Measurements from ENCODE around the gene LBR.
A peak's percentile ranks its signal among the peaks of the same experiment; 100 is the strongest.

LBR gene

DNA sequence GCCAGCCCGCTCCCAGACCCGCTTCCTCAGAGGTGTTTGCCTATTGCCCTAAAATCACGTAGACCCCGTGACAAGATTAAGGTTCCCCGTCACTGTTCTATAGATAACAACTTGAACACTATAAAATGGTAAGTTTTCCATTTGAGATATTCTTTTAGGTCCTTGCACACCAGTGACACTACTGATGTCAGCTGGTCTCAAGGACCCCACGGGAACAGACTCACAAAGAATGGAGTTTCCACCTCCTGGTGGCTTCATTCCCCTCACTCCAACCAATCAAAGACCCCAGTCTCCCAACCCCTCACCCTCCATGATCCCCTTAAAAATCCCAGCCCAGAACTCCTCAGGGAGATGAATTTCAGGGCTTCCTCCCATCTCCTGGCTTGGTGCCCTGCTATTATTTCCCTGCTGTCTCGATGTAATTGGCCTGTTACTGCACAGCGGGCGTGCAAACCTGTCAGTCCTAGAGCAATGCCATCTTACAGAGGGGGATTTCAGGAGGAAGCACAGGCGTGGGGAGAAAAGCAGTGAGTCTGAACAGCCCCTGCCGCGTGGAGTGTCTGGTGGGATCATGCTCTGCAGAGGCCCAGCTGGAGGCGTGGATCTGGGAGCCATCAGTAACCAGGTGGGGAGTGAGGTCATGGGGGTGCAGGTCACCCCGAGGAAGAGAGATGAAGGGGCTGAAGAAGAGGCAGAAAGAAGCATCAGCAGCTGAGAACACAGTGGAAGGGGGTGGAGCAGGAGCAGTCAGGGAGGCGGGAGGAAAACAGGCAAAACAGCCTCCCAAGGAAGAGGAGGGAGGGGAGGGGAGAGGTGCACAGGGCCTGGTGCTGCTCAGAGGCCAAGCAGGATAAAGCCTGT is 35.1 kb upstream of the LBR start:
- DNase-seq, result no peak

DNA sequence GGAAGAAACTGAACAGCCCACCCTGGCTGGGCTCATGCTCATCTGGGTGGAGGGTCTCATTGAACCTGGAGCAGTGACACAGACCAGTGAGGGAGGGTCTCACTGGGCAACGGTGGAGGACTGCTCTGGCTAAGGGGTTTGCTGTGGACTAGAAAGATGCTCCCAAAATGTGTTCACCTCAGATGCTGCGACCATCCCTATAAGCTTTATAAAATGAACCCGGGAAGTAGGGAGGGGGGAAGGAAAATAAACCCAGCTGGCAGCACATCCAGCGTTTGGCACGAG is 34.5 kb upstream of the LBR start:
- DNase-seq, result no peak

DNA sequence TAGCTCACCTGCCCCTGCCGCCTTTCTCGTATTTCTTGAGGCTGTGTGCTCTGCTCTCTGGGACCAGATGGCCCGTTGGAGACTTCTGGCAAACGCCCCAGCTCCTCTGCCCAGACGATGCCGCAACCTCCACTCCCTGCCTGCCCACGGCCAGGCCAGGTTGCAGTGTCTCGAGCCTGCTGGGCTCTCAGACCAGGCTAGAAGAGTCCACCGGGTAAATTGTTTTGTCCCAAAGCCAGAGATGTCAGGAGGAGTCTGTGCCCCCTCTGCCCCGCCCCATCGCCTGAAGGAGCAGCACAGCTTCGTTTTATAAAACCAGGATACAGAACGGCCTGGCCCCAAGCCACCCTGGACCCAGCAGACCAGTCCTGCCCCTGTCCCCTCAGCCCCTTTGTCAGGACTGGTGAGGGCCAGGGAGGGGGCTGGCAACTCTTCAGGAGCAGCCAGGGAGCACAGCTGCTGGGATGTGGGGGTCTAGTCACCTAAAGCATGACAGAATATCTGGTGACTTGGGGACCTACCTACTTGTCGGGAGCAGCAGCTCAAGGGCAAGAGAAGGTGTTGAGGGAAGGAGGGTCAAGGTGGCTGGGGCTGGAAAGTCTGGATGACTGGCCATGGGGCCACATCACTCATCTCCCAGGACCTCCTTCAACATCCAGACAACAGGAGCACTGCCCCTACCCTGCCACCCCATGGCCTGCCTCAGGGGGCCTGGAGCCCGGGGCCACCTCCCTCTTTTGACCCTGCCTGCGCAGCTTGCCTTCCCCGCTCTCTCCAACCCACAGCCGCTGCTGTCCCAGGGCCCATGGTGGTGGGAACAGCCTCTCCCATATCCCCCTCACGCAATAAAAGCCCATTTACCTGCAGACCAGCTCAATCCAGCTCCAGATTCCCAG is 33.9 kb upstream of the LBR start:
- DNase-seq, result no peak

DNA sequence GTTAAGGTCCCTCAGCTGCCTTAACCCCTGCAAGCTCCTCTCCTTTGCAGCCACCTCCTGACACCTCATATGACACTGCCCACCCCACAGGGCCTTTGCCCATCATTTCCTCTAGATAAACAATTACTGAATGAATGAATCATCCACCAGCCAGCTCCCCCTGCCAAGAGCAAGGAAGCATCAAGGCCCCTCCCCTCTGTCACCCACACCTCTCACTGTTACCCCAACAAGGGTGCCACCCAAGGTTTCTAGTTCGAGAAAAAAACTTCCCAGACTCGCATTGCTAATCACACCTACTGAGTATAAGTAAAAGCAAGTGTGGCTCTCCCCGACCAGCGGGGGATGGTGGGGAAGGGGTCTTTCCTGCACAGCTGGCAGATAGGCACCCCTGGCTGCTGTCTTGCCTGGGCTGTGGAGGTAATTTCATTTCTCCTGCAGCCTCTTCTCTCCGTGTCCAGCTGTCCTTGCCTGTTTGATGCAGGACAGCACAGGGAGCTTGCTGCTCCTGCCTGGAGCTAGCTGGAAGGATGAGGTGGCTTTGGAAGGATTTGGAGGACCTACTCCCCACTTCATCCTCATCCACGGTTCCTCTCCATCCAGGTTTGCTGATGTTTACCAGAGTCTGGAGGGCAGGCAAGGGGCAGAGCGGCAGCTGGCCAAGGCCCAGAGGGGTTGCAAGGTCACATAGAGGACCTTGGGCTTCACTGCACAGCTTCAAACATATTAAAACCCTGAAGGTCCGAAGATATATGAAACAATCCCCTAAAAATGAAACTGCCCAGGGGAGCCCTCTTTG is 33.1 kb upstream of the LBR start:
- DNase-seq, result no peak

DNA sequence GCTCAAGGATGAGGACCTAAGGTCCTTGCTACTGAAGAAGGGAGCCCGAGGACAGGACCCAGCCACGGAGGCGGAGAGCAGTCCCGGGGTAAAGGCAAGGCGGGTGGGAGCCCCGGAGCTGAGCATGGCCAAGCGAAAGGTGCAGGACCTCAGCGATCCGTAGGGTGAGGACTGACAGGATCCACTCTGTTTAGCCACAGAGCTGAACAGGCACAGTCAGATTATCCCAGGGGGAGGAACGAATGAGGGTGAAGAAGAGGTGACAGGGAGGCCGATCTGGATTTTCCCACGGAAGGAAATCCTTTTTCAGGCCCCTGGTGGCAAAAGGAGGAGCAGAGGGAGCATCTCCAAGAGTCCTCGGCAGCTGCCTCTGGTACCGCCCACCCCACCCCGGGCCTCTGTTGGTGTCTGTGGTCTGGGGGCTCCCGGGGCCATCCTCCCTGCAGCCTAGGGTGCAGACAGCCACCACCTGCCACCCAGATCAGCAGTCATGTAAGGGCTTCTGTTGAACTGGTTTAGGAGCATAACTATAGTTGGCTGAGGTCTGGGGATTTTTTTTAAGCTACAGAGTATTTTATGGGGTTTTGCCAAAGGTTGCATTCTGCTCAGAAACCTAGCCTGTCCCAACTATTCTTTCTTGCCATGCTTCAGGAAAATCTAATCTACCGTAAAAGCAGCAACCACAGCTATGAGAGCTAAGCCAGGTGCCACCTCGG is 32.3 kb upstream of the LBR start:
- no peak for DNase-seq

DNA sequence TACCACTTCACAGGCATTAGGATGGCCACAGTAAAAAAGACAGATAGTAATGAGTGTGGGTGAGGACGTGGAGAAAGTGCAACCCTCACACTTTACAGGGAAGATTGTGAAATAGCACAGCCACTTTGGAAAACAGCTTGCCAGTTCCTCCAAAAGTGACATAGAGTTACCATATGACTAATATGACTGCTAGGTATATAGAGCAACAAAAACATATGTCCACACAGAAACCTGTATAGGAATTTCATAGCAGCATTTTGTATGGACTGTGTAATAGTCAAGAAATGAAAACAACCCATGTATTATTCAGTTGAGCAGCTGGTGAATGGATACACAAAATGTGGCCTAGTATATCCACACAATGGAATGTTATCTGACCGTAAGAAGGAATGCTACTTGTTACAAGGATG is 30.4 kb upstream of the LBR start:
- DNase-seq, result no peak

DNA sequence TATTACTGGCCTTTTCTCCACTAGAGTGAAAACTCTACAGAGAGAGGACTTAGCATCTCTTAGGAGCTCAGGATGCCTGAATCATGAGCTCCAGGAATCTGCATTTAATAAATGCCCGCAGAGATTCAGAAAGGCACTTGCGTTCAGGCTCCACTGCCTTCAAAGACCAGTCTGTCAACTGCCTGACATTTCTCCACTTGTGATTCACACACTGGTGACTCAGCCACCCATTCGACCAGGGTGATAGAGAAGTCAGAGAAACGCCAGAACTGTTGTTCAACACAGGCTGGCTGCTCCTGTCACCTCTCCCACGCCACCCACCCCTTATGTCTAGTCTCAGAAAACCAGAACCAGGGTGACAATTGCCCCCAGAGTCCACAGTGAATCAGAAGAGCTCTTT is 26.9 kb upstream of the LBR start:
- DNase-seq, result peak; percentile 33 to 61

DNA sequence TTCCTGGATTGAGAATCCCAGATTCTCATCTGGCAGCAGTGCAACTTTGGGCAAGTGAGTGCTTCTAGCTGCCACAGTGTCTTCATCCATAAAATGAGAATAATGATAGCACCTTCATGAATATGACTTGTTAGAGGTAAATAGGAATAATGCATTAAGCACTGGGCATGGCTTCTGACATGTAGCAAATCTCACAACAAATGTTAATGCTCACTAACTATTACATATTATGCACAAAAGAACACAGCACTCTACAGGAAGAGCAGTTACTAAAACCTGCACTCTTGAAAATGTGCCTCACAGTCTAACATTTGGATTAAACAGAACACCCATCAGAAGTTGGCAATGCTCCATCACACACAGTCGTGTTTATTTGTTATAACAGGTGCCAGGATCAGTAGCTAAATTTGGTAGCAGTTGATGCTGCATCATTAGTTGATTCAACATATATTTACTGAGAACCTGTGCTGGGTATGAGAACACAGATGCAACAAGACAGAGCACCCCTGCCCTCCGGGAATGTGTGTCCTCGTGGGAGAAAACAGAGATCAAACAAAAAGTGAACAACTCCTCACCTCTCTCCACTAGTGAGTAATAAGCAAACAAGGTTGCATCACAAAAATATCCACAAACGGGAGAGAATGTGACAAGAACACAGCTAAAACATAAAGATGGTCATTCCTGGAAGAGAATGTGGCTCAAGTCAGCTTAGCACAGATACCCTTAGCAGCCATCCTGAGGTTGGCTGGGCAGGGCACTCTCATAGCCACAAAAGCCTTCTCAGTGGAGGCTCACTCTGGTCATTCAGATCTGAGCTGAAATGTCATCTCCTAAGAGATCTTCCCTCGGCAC is 26.2 kb upstream of the LBR start:
- no peak for DNase-seq

DNA sequence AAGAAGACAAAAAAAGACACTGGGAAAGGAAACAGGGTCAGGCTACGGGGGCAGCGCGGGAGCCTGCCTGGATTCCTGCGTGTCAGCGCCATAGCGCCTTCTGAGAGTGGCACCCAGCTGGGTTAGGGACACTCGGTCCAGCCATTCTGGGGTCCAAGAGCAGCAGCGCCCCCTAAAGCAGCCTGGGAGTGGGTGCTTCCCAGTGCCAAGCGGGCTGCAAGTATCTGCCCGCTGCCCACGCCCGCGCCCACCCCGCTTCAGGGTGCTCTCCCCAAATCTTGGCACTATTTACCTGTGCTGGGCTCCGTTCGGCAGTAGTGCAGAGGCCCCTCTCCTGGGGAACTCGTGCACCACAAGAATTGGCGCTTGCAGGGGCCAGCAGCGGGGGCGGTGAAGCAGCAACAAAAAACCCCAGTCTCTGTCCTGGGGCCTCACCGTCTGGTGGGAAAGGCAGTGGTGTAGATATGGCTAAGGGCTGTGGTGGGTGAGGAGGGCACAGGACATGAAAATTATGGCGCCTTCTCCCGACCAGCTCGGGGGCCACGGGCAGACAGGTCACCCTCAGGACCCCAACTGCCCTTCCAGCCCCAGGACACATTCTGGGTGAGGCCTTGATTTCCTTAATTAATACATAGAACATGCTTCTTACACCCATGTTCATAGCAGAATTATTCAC is 24.1 kb upstream of the LBR start:
- DNase-seq, result no peak

DNA sequence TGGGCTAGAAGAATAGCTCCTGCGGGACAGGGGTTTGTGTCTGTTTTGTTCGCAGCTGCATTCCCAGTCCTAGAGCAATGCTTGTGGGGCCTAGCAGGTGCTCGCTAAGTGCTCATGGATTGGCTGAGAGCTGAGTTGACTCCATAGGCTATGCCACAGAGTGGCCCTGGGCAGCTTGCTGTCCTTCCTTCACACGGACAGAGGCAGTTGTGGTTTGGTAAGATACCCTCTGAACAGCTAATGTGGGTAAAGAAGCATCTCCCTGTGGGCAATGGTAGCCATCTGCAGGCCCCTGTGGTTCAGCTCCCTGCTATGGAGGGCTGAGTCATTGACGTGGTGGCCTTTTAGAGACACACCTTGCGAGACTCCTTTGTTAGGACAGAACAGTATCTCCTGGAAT is 23.5 kb upstream of the LBR start:
- DNase-seq, result no peak

DNA sequence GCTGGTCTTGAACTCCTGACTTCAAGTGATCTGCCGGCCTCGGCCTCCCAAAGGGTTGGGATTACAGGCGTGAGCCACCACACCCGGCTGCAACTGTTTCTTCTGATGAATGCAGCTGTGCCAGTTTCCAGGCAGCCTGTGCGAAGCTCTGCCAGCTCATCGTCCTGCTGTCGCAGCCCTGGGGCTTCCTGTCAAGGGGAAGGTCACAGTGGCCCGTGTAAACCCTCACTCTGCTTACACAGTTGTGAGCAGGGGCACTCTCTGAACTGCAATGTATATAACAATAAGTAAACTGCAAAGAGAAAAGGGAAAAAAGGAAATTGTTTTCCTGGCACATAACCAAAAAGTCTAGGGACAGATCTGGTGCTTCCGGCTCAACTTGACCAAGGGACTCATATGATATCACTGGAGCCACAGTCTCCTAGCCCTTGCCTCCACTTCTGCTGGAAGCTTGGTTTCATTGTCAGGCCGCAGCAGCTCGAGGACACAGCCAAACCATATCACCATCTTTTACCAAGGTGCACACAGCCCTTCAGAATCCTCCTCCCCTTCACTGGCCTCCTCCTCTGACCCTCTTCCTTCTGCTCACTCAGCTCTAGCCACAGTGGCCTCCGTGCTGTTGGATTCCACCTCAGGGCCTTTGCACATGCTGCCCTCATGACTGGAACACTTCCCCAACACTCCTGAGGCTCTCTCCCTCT is 22.8 kb upstream of the LBR start:
- DNase-seq, result peak in 1 of 2 donors; percentile 34

DNA sequence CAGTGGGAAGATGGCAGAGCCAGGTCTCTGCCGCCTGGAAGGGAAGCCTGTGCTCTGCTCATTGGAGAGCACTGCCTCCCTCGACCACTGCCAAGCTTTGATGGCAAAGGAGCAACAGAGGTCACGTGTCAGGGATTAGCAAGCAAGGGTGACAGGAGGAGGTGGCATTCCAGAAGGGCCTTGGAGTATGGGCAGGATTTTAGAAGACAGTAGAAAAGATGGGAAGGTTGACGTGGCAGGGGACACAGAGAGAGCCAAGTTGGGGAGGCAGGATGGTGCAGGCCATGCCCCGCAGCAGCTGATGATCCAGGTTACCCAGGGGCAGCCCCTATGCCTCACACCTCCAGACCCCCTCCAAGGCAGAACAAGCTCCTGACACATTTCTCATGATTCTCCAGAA is 21.9 kb upstream of the LBR start:
- no peak for DNase-seq

DNA sequence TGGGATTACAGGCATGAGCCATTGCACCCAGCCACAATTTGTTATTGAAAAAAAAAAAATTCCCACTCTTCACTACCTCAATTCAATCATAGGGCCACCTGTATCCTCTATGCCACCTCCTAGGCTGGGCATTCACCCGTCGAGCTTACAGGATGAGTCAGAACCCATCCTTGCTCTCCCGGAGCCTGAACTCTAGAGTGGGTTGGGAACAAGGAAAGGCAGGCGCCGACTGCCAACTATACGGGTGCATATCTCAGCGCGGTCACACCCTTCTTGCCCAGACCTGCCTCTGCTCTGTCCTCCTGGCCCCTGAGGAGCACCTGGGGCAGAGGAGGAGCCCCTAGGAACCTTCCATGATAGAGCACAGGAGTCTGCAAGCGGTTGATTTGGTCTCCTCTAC is 21.4 kb upstream of the LBR start:
- no peak for DNase-seq

DNA sequence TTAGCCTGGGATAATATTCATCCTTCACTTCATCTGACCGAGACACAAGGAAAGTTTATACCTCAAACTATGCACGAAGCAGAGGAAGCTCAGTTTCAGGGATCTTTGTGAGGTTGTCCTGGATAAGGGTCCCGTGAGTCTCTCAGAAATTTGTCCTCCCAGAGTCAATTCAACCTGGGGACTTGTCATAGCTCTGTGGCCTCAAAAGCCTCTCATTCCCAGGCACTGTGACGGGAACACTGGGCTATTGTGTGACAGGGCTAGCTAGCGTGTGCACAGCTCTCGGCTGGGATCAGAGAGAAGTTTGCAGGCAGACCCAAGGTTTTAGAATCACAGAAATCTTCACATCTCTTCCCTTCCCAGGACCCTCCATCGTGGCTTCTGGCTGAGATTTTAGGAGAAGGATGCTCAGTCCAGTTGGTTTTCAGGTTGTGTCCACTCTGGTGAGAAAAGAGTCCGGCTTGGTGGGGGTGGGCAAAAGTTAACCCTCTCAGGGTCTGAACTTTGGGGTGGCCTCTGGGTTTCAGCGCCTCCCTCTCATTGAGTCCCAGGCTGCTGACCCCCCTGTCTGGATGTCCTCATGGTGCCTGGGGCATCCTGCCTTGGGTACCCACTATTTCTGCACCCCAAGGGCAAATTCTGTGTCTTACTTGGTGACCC is 20.4 kb upstream of the LBR start:
- no peak for DNase-seq

DNA sequence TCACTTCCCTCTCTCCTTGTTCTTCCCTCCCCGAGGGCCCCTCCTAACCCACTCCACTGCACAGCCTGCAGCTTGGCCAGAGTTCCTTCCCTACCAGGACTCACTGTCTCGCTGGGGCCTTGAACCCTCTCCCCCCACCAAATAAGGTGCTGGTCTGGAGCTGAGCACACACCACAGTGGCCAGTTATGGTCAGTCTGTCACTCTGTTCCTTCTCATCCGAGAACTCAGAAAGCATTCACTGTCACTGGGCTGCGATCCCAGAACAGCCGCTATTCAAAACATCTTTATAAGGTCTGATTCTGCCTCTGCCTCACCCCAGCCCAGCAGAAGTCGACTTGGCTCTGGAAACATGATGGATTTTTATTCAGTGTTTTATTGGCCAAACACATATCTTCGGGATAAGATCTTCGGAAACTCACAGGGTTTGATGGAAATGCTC is 19.8 kb upstream of the LBR start:
- no peak for DNase-seq

DNA sequence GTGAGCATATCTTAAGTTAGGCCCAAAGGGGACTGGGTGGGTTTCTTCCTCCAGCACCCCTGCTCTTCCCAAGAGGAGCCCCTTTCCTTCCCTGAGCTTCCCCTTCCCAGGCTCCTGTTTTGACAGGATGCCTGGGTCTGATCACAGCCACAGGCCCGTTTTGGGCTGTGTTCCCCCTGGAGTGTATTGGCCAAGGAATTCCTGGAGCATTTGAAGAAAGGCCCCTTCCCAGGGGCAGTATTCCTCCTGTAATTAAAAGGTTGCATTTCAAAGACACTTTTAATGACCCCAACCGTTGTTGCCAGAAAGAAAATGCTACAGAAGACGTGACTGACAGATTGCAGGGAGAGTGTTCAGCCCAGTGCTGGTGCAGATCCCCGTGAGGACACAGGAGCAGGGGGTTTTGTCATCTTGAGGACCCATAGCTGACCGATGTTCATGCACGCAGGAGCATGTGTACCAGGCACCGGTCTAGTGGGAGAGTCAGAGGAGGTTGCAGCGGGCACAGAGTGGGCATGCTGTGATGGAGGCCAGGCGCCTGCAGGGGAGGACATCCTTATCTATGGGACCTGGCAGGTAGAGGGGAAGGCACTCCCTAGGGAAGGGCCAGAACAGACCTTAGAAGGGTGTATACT is 19.3 kb upstream of the LBR start:
- DNase-seq, result no peak

DNA sequence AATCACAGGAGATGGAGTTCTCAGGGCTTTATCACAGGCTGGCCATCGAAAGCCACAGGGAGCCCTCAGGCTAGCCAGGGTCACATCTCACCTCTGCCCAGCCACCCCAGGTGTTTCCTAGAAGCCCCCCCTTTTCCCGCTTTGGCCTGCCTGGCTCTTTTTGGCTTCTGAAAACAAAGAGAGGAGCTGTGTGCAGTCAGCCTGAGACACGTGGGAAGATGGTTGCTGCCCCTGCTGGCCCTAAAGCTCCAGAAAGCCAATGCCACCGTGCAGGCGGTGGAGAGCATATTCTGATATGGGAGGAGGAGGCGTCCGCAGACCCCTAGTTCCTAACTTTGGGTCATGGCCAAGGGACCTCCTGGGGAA is 18.7 kb upstream of the LBR start:
- no peak for DNase-seq

DNA sequence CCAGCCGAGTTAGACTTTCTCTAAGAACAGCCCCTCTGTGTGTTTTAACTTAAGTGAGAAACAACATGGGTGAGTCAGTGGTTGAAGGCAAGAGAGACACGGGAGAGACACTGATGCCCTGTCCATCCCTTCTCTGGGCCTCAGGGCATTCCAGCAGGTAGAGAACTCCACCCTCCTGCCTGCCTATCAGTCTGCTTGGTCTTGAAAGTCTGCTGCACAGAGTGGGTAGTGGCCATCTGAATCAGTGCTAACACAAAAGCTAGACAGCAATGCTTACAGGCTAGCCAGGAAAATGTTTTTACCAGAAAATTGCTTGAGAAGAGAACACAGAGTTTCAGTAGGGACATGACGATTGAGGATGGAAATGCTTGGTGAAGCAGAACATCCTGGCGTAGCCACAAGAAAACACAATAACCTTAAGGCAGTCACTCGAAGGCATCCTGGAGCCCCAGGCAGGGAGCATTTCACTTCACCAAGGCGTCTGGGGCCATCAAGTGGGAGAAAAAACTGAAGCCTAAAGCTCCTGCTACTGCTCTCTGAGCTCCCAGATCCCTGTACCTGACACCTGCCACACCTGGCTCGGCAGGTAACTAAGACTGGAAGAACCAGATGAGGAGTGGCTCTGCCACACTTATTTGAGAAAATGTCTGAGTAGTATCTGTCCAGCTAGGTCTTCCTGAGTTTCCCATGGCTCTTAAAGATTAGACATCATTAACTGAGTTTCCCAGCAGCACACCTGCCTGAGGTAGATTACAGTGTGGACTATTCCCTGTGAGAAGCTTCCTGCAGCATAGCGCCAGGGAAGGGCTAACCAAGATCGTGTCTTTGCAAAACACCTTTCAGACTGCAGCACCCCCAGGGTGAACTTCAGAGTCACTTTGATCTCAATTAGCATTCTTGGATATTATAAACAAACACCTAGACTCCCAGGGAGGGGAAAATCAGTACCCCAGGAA is 18.1 kb upstream of the LBR start:
- no peak for DNase-seq
